A549 (cell line): ENCODE measurements around the gene ADAMTS20.

Source experiments
- CBX2 ChIP-seq: fragments of 200-600 bp; sonication (generic); IDR thresholded peaks from 2 replicates; pipeline ENCODE4 v1.6.1; 2016; ENCODE audit warnings: low read depth, mild to moderate bottlenecking, borderline replicate concordance
- CTCF ChIP-seq: fragments of >200 bp; sonication (Bioruptor Twin); formaldehyde crosslinking; IDR thresholded peaks from 3 replicates; pipeline ENCODE4 v1.5.1; 2016
- EP300 ChIP-seq, 2 experiments: fragments of >200 bp; sonication (Bioruptor Twin); formaldehyde crosslinking; IDR thresholded peaks; 2 replicates in 1 of 2; 3 replicates in 1 of 2; pipeline ENCODE4 v1.6.1; 2016 to 2017
- KDM5A ChIP-seq: fragments of 200-600 bp; sonication (generic); IDR thresholded peaks from 2 replicates; pipeline ENCODE4 v1.6.1; 2016; ENCODE audit warnings: antibody characterized with exemption, mild to moderate bottlenecking
- RAD21 ChIP-seq, 2 experiments: fragments of >200 bp in 1 of 2; sonication (Bioruptor Twin) in 1 of 2; formaldehyde crosslinking in 1 of 2; IDR thresholded peaks in 1 of 2; conservative IDR thresholded peaks in 1 of 2; 2 replicates in 1 of 2; 3 replicates in 1 of 2; pipeline ENCODE4 v1.6.1; 2012 to 2018; ENCODE audit warnings: inconsistent platforms in 1 of 2
- TF ChIP-seq, protein P1 (sequence below): fragments of >200 bp; sonication (Bioruptor Twin); formaldehyde crosslinking; IDR thresholded peaks from 3 replicates; pipeline ENCODE4 v1.6.1; 2016
- TF ChIP-seq, protein P2 (sequence below): fragments of 200-600 bp; sonication (generic); IDR thresholded peaks from 2 replicates; pipeline ENCODE4 v1.6.1; 2016; ENCODE audit warnings: antibody characterized with exemption, mild to moderate bottlenecking, moderate library complexity

DNA sequence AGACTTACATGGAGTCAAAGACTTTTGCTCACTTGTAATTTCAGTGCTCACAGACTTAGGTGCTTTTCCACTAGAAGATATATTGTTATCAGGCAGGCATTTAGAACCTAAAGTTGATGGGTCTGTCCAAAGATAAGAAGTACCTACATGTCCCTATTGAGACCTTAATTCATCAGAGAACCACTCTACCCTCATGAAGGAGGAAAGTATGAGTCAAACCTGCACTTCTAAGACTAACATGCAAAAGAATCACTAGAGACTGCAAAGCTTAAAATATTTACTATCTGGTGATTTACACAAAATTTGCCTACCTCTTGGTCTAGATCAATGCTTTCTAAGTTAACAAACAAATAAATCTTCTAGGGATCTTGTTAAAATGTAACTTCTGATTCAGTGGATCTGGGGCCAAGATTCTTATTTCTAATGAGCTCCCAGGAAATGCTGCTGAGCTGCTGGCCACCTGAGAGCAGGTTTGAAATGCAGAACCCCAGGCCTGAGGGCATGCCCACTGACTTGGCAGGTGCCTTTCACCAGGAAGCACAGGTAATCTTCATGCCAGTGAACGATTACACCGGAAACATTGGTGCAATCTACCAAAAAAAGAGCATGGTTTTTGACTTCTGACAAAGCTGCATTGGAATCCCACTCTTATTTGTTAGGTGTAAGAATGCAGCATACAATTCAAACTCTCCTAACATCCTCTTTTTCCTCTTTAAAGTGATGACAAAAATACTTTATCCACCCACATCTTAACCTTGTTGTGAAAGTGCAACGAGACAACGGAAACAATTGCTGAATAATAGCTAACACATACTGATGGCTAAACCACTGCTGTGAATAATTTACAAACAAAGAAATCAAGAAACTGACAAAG is 214.2 kb downstream of the ADAMTS20 start:
- TF ChIP-seq CTCF (no peak), EP300 (IDR thresholded peaks at IDR 0.05) (no peak), CBX2 (no peak), RAD21 (conservative IDR thresholded peaks at IDR 0.05 in 1 of 2, IDR thresholded peaks at IDR 0.05 in 1 of 2) (no peak), KDM5A (no peak)
- TF ChIP-seq, protein P1, sequence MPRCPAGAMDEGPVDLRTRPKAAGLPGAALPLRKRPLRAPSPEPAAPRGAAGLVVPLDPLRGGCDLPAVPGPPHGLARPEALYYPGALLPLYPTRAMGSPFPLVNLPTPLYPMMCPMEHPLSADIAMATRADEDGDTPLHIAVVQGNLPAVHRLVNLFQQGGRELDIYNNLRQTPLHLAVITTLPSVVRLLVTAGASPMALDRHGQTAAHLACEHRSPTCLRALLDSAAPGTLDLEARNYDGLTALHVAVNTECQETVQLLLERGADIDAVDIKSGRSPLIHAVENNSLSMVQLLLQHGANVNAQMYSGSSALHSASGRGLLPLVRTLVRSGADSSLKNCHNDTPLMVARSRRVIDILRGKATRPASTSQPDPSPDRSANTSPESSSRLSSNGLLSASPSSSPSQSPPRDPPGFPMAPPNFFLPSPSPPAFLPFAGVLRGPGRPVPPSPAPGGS, result no peak
- TF ChIP-seq, protein P2, sequence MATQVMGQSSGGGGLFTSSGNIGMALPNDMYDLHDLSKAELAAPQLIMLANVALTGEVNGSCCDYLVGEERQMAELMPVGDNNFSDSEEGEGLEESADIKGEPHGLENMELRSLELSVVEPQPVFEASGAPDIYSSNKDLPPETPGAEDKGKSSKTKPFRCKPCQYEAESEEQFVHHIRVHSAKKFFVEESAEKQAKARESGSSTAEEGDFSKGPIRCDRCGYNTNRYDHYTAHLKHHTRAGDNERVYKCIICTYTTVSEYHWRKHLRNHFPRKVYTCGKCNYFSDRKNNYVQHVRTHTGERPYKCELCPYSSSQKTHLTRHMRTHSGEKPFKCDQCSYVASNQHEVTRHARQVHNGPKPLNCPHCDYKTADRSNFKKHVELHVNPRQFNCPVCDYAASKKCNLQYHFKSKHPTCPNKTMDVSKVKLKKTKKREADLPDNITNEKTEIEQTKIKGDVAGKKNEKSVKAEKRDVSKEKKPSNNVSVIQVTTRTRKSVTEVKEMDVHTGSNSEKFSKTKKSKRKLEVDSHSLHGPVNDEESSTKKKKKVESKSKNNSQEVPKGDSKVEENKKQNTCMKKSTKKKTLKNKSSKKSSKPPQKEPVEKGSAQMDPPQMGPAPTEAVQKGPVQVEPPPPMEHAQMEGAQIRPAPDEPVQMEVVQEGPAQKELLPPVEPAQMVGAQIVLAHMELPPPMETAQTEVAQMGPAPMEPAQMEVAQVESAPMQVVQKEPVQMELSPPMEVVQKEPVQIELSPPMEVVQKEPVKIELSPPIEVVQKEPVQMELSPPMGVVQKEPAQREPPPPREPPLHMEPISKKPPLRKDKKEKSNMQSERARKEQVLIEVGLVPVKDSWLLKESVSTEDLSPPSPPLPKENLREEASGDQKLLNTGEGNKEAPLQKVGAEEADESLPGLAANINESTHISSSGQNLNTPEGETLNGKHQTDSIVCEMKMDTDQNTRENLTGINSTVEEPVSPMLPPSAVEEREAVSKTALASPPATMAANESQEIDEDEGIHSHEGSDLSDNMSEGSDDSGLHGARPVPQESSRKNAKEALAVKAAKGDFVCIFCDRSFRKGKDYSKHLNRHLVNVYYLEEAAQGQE, result no peak
